Posterior cingulate gyrus (tissue), 11 donors: Measurements from ENCODE around the gene ATP6V0A1.
"Not testable (repeated sequence)": the region's sequence is repeated elsewhere in the genome, so short reads cannot be mapped to it uniquely, and the experiment has no call there.

Experiments used
- DNase-seq, 10 donors: peaks; one replicate each; pipeline versions ENCODE4 v3.0.0 to v3.0.0-alpha.2; 2020 to 2021; ENCODE audit warnings: mixed read lengths in 3 of 10
- intact Hi-C: fragments of 100-400 bp; cut with DNase I; formaldehyde crosslinking; loops from one replicate; pipeline ENCODE4 v1.15.1; 2023

ATP6V0A1 gene

GRCh38 chr17:42458497-42459255 lies at the start of gene ATP6V0A1:
Gene ATP6V0A1 (plus strand): TSS chr17:42458878. CDS start chr17:42460895, 2,017 bp downstream.
- peak; percentile 91 to 99 (median 96) for DNase-seq
- intact Hi-C loops = no loop called here

GRCh38 chr17:42409523-42410318 lies 49.0 kb upstream of the ATP6V0A1 start:
- DNase-seq = peak in 2 of 10 donors; percentile 39 to 52
- intact Hi-C loops = loop anchor here (5.0 to 10.0 kb wide), 2 partner anchors 115 to 268 kb away; partner anchors contain the start of gene PLEKHH3

- intact Hi-C loops = no loop called here
- DNase-seq = peak in 1 of 10 donors; percentile 39
These were observed 48.4 kb upstream of the ATP6V0A1 start for GRCh38 chr17:42410319-42410685.

GRCh38 chr17:42411361-42411760 lies 47.3 kb upstream of the ATP6V0A1 start:
- DNase-seq = peak in 2 of 10 donors; percentile 16 to 26
- intact Hi-C loops = no loop called here

- peak in 2 of 10 donors; percentile 17 to 72 for DNase-seq
- intact Hi-C loops = no loop called here
These were observed 46.6 kb upstream of the ATP6V0A1 start for GRCh38 chr17:42411905-42412679.

GRCh38 chr17:42413464-42414040 lies 45.1 kb upstream of the ATP6V0A1 start:
- intact Hi-C loops = no loop called here
- peak in 1 of 10 donors; percentile 0 for DNase-seq

- intact Hi-C loops = no loop called here
- peak in 2 of 10 donors; percentile 5 to 45 for DNase-seq
These were observed 43.8 kb upstream of the ATP6V0A1 start for GRCh38 chr17:42414704-42415409.

GRCh38 chr17:42417981-42418380 lies 40.7 kb upstream of the ATP6V0A1 start:
- not testable (repeated sequence) for DNase-seq

GRCh38 chr17:42421136-42421506 lies 37.6 kb upstream of the ATP6V0A1 start:
- DNase-seq = peak in 1 of 10 donors; percentile 24
- intact Hi-C loops = no loop called here

More at GRCh38 chr17:42417981-42418380, 40.7 kb upstream of the ATP6V0A1 start:
- intact Hi-C loops = not testable (repeated sequence)

- intact Hi-C loops = no loop called here
- DNase-seq = peak in 2 of 10 donors; percentile 68 to 76
These were observed 37.0 kb upstream of the ATP6V0A1 start for GRCh38 chr17:42421507-42422338.

GRCh38 chr17:42422412-42422957 lies 36.2 kb upstream of the ATP6V0A1 start:
- peak in 2 of 10 donors; percentile 68 to 85 for DNase-seq
- intact Hi-C loops = no loop called here

- peak; percentile 79 to 98 (median 89) for DNase-seq
- intact Hi-C loops = no loop called here
These were observed 35.5 kb upstream of the ATP6V0A1 start, which contains the start of gene CAVIN1 for GRCh38 chr17:42422958-42423712. Gene CAVIN1 (minus strand): TSS chr17:42423256. CDS start chr17:42423097, 159 bp downstream.

- intact Hi-C loops = no loop called here
These were observed 34.9 kb upstream of the ATP6V0A1 start for GRCh38 chr17:42423766-42424165.

GRCh38 chr17:42424991-42425610 lies 33.6 kb upstream of the ATP6V0A1 start:
- DNase-seq = peak in 2 of 10 donors; percentile 10 to 38
- intact Hi-C loops = no loop called here

More at GRCh38 chr17:42423766-42424165, 34.9 kb upstream of the ATP6V0A1 start:
- DNase-seq = peak in 1 of 10 donors; percentile 14

GRCh38 chr17:42428141-42428944 lies 30.3 kb upstream of the ATP6V0A1 start:
- intact Hi-C loops = no loop called here
- DNase-seq = peak in 7 of 10 donors; percentile 31 to 90 (median 61)
